SK-N-SH (cell line): ENCODE results near the gene TLN1. TPM values are rescaled to one million over a fixed set of nuclear protein-coding genes. Genes with fewer than 3 reads are reported as not detected.

ENCODE experiments used
- CTCF ChIA-PET: fragments of 300-600, 350-600 bp; formaldehyde crosslinking; extraction: SDS; loops from one replicate; lab custom pipeline; 2021; lab: Yijun Ruan, JAX
- POLR2A ChIA-PET: fragments of 350-600 bp; sonication (Branson Sonifier 250); formaldehyde crosslinking; extraction: SDS; loops from one replicate; lab custom pipeline; 2020; ENCODE audit warnings: antibody characterized with exemption, inconsistent platforms; lab: Yijun Ruan, JAX
- DNase-seq: peaks from one replicate; pipeline ENCODE4 v3.0.0; 2012
- H2AFZ ChIP-seq: fragments of 200-600 bp; sonication (generic); 2 replicates; pipeline ENCODE4 v1.8.1; 2016; ENCODE audit warnings: antibody characterized with exemption, mild to moderate bottlenecking, low read depth
- H3F3A ChIP-seq: fragments of 200-600 bp; sonication (generic); replicated peaks from 2 replicates; pipeline ENCODE3; 2016; ENCODE audit warnings: antibody characterized with exemption, mild to moderate bottlenecking; ENCODE audit not compliant: insufficient read depth
- H3K27ac ChIP-seq, 2 experiments: fragments of 200-500 bp in 1 of 2; fragments of 200-600 bp in 1 of 2; sonication (Bioruptor generic) in 1 of 2; sonication (generic), shearing (Covaris generic) in 1 of 2; 2 replicates each; pipeline versions ENCODE4 v1.5.1 to v1.6.1; 2014 to 2016; ENCODE audit warnings: low read depth in 2 of 2, inconsistent platforms in 1 of 2, low read length in 1 of 2, mild to moderate bottlenecking in 1 of 2, mixed read lengths in 1 of 2
- H3K27me3 ChIP-seq: fragments of 200-600 bp; sonication (generic), shearing (Covaris generic); 2 replicates; pipeline ENCODE4 v1.6.1; 2016; ENCODE audit warnings: mixed run types; ENCODE audit not compliant: insufficient read depth
- H3K36me3 ChIP-seq, 2 experiments: fragments of 200-500 bp in 1 of 2; fragments of 200-600 bp in 1 of 2; sonication (Bioruptor generic) in 1 of 2; sonication (generic) in 1 of 2; replicated peaks in 1 of 2; 2 replicates each; pipeline versions ENCODE3 to v1.5.1; 2014 to 2016; ENCODE audit warnings: low read length in 1 of 2, mild to moderate bottlenecking in 1 of 2; ENCODE audit not compliant: insufficient read depth in 2 of 2, control insufficient read depth in 1 of 2
- H3K4me1 ChIP-seq, 2 experiments: fragments of 200-500 bp in 1 of 2; fragments of 200-600 bp in 1 of 2; sonication (Bioruptor generic) in 1 of 2; sonication (generic), shearing (Covaris generic) in 1 of 2; 2 replicates each; pipeline versions ENCODE4 v1.5.1 to v1.6.1; 2014 to 2016; ENCODE audit warnings: low read depth in 1 of 2, low read length in 1 of 2, mixed run types in 1 of 2; ENCODE audit not compliant: insufficient read depth in 2 of 2, control insufficient read depth in 1 of 2
- H3K4me2 ChIP-seq: fragments of 200-600 bp; sonication (generic), shearing (Covaris generic); 2 replicates; pipeline ENCODE4 v1.6.1; 2017; ENCODE audit warnings: mixed run types
- H3K4me3 ChIP-seq, 2 experiments: fragments of 200-500 bp in 1 of 2; fragments of 200-600 bp in 1 of 2; sonication (Bioruptor generic) in 1 of 2; sonication (generic), shearing (Covaris generic) in 1 of 2; 2 replicates each; pipeline versions ENCODE4 v1.5.1 to v1.8.1; 2014 to 2016; ENCODE audit warnings: low read depth in 2 of 2, inconsistent platforms in 1 of 2, low read length in 1 of 2, mild to moderate bottlenecking in 1 of 2, mixed read lengths in 1 of 2, moderate library complexity in 1 of 2
- H3K79me2 ChIP-seq: fragments of 200-600 bp; sonication (generic); 2 replicates; pipeline ENCODE4 v1.8.1; 2017; ENCODE audit warnings: mild to moderate bottlenecking; ENCODE audit not compliant: insufficient read depth
- H3K9ac ChIP-seq: fragments of 200-600 bp; sonication (generic); 2 replicates; pipeline ENCODE4 v1.6.1; 2017; ENCODE audit warnings: mixed run types
- H3K9me2 ChIP-seq: fragments of 200-600 bp; sonication (generic); 2 replicates; pipeline ENCODE4 v1.6.1; 2017; ENCODE audit warnings: mixed run types
- H3K9me3 ChIP-seq: fragments of 200-600 bp; sonication (generic); 2 replicates; pipeline ENCODE4 v1.6.1; 2017; ENCODE audit warnings: mixed run types, mild to moderate bottlenecking, moderate library complexity
- H4K20me1 ChIP-seq: fragments of 200-600 bp; sonication (generic); 2 replicates; pipeline ENCODE4 v1.6.1; 2017; ENCODE audit warnings: mild to moderate bottlenecking, mixed run types; ENCODE audit not compliant: insufficient read depth
- CHD2 ChIP-seq: fragments of 150-350 bp; IDR thresholded peaks from 2 replicates; pipeline ENCODE4 v1.6.1; 2018; ENCODE audit warnings: low read length; ENCODE audit not compliant: partially characterized antibody
- ELF1 ChIP-seq: IDR thresholded peaks from 2 replicates; pipeline ENCODE4 v1.4.0; 2012
- EP300 ChIP-seq, 2 experiments: IDR thresholded peaks; 2 replicates each; pipeline versions ENCODE4 v1.4.0 to v1.6.1; 2012; ENCODE audit warnings: borderline replicate concordance in 1 of 2, low read depth in 1 of 2, low read length in 1 of 2
- GABPA ChIP-seq: IDR thresholded peaks from 2 replicates; pipeline ENCODE4 v1.4.0; 2012; ENCODE audit warnings: low read depth, mild to moderate bottlenecking
- IRF3 ChIP-seq: fragments of 150-350 bp; IDR thresholded peaks from 2 replicates; pipeline ENCODE4 v1.6.1; 2016; ENCODE audit warnings: mild to moderate bottlenecking, low read depth, low read length
- JUND ChIP-seq: IDR thresholded peaks from 2 replicates; pipeline ENCODE4 v1.4.0; 2012
- MAX ChIP-seq: IDR thresholded peaks from 2 replicates; pipeline ENCODE4 v1.4.0; 2012; ENCODE audit warnings: low read depth
- POLR2AphosphoS5 ChIP-seq: IDR thresholded peaks from 2 replicates; pipeline ENCODE4 v1.6.1; 2012; ENCODE audit warnings: low read depth, low read length
- SIN3A ChIP-seq: IDR thresholded peaks from 2 replicates; pipeline ENCODE4 v1.6.1; 2012; ENCODE audit warnings: low read depth, mild to moderate bottlenecking, low read length, moderate library complexity, borderline replicate concordance
- TAF1 ChIP-seq: IDR thresholded peaks from 2 replicates; pipeline ENCODE4 v1.6.1; 2012; ENCODE audit warnings: low read depth, mild to moderate bottlenecking, low read length, moderate library complexity, borderline replicate concordance
- USF1 ChIP-seq: IDR thresholded peaks from 2 replicates; pipeline ENCODE4 v1.4.0; 2012; ENCODE audit warnings: low read depth, borderline replicate concordance
- YY1 ChIP-seq: IDR thresholded peaks from 2 replicates; pipeline ENCODE4 v1.4.0; 2012; ENCODE audit warnings: low read depth, mild to moderate bottlenecking
- WGBS: methylation state at CpG from one replicate; pipeline ENCODE4 v1.1.6; 2017; ENCODE audit warnings: low lambda C conversion rate; 5-methylcytosine and 5-hydroxymethylcytosine counted together
- polyA plus RNA-seq, 3 experiments: library from polyadenylated mRNA; depleted of rRNA; stranded (reverse); fragments of >200 nt; gene quantifications; 2 replicates each; pipeline ENCODE4 v1.2.3, GENCODE V29; 2012

The TLN1 gene
- polyA plus RNA-seq, 1 of the 3 experiments (the other 2 are of a cell fraction), result 115 TPM

- H3K27me3 ChIP-seq, result no peaks in the 10 kb centered on the region
- peaks cover 12 to 33% of the 10 kb centered on the region in 2 experiments; a peak in 2 of 4 replicates for H3K4me1 ChIP-seq
- H4K20me1 ChIP-seq, result peaks cover 31% of the 10 kb centered on the region
- H3K4me2 ChIP-seq, result peak overlapping the region; percentile 82
- CTCF ChIA-PET, result interaction anchor here (1.2 to 6.8 kb wide), 6 partner anchors 9 to 132 kb away, joined by 4 to 88 read pairs (median 15); partner anchors contain the start of genes CREB3 and TLN1
- no peak for DNase-seq
- peak overlapping the region; percentile 80 for H2AFZ ChIP-seq
- 11% methylated on average over 11 of the region's 19 CpGs for WGBS
- H3K9ac ChIP-seq, result peak overlapping the region; percentile 90
- peaks cover 16 to 46% of the 10 kb centered on the region in 2 experiments for H3K36me3 ChIP-seq
- H3K9me3 ChIP-seq, result no peaks in the 10 kb centered on the region
- H3K9me2 ChIP-seq, result no peaks in the 10 kb centered on the region
- H3F3A ChIP-seq, result peaks cover 7% of the 10 kb centered on the region
- H3K27ac ChIP-seq, result peak overlapping the region; percentile 70 to 79; a peak in 3 of 4 replicates
- POLR2A ChIA-PET, result interaction anchor here (0.5 to 2.6 kb wide), 4 partner anchors 12 to 20 kb away, joined by 4 to 28 read pairs (median 6); partner anchors contain the start of genes CREB3 and TLN1
- H3K4me3 ChIP-seq, result peak overlapping the region; percentile 97 to 98
- peaks cover 59% of the 10 kb centered on the region for H3K79me2 ChIP-seq
- peak; percentile 74; the same call in 1 of the 2 replicates for TF ChIP-seq YY1
- TF ChIP-seq JUND, result no peak
Measured at GRCh38 chr9:35749515-35750255, 17.7 kb upstream of the TLN1 start.

GRCh38 chr9:35748858-35749514 lies 17.0 kb upstream of the TLN1 start, which contains the start of the genes GBA2 and RGP1:
GBA2 (minus strand) TSS chr9:35749228; CDS start chr9:35748704, 524 bp downstream.
RGP1 (plus strand) TSS chr9:35749287; CDS start chr9:35749756, 469 bp downstream.
- Histone ChIP-seq H3K4me2 (peak within 1 kb of the TSS; percentile 82), H3K4me3 (peak within 1 kb of the TSS; percentile 97 to 98), H3F3A (peaks cover 7% of the 10 kb centered on the region), H3K9me2 (no peaks in the 10 kb centered on the region), H3K36me3 (peaks cover 23 to 46% of the 10 kb centered on the region in 2 experiments), H3K27ac (peak within 1 kb of the TSS; percentile 70 to 79; a peak in 3 of 4 replicates), H3K27me3 (no peaks in the 10 kb centered on the region), H3K9me3 (no peaks in the 10 kb centered on the region), H3K79me2 (peaks cover 66% of the 10 kb centered on the region), H2AFZ (peak within 1 kb of the TSS; percentile 80), H3K9ac (peak within 1 kb of the TSS; percentile 90), H4K20me1 (peaks cover 31% of the 10 kb centered on the region), H3K4me1 (peaks cover 12 to 33% of the 10 kb centered on the region in 2 experiments; a peak in 2 of 4 replicates)
- peak; percentile 94 for DNase-seq
- CTCF ChIA-PET, result interaction anchor here (1.0 to 6.8 kb wide), 13 partner anchors 8 to 138 kb away, joined by 3 to 88 read pairs (median 5); partner anchors contain the start of genes CCDC107, CREB3, NPR2 and TLN1
- TF ChIP-seq CHD2 (peak; percentile 18), EP300 (IDR thresholded peaks at IDR 0.05; ENCODE audit: borderline replicate concordance in 1 of 2, low read depth in 1 of 2, low read length in 1 of 2) (peak in 1 of 2 experiments; percentile 54; a peak in 1 of 4 replicates), SIN3A (no peak; the same call in 1 of the 2 replicates), TAF1 (peak; percentile 28; the same call in 1 of the 2 replicates), ELF1 (peak; percentile 52), MAX (peak; percentile 52; the same call in 1 of the 2 replicates), POLR2AphosphoS5 (peak; percentile 76), IRF3 (no peak), GABPA (peak; percentile 90), USF1 (no peak)
- POLR2A ChIA-PET, result interaction anchor here (1.6 to 2.6 kb wide), 4 partner anchors 7 to 17 kb away, joined by 5 to 28 read pairs (median 8); partner anchors contain the start of genes CREB3 and TLN1
- WGBS, result 0% methylated on average over 13 of the region's 69 CpGs
